ENCODE results near the gene DUSP22.

GRCh38 chr6:391559-392440 is 99.5 kb downstream of the DUSP22 start, which contains the start of gene IRF4:
- TF ChIP-seq CTCF (IDR thresholded peaks at IDR 0.05) = no peak
- TF ChIP-seq REST (IDR thresholded peaks at IDR 0.05; ENCODE audit: insufficient read depth in 1 of 2, low read depth in 2 of 2, low read length in 1 of 2) = no peak
- no peak for TF ChIP-seq POLR2AphosphoS5 (IDR thresholded peaks at IDR 0.05; ENCODE audit: low read depth, low read length)
